GM12874 (cell line): ENCODE data around the gene MSTN.

Experiments used
- TF ChIP-seq, protein P1 (sequence below): IDR thresholded peaks from 2 replicates; pipeline ENCODE4 v1.5.1; 2011; ENCODE audit warnings: low read depth, mild to moderate bottlenecking, control low read depth, low read length, moderate library complexity; ENCODE audit not compliant: insufficient read depth

MSTN gene

DNA sequence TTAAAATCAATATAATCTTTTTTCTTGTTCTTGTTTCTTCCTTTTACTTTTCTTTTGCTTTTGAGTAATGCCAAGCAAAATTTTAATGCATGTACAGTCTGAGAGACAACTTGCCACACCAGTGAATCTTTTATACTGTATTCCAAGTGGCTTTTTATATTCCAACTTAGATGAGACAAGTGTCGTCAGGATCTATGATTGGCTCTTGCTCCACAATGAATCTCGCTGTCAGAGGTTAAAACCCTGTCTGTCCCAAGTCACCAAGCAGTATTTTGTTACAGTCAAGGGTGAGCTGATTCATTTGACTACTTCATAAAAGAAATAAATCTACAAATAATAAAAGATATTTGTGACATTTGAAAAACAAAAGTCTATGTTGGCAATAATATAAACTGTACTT, at the start of gene MSTN:
Gene MSTN (minus strand): TSS at position 129 of the 400 bp plus-strand sequence. CDS start 133 bp downstream, outside the sequence.
- TF ChIP-seq, protein P1, sequence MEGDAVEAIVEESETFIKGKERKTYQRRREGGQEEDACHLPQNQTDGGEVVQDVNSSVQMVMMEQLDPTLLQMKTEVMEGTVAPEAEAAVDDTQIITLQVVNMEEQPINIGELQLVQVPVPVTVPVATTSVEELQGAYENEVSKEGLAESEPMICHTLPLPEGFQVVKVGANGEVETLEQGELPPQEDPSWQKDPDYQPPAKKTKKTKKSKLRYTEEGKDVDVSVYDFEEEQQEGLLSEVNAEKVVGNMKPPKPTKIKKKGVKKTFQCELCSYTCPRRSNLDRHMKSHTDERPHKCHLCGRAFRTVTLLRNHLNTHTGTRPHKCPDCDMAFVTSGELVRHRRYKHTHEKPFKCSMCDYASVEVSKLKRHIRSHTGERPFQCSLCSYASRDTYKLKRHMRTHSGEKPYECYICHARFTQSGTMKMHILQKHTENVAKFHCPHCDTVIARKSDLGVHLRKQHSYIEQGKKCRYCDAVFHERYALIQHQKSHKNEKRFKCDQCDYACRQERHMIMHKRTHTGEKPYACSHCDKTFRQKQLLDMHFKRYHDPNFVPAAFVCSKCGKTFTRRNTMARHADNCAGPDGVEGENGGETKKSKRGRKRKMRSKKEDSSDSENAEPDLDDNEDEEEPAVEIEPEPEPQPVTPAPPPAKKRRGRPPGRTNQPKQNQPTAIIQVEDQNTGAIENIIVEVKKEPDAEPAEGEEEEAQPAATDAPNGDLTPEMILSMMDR: no peak

DNA sequence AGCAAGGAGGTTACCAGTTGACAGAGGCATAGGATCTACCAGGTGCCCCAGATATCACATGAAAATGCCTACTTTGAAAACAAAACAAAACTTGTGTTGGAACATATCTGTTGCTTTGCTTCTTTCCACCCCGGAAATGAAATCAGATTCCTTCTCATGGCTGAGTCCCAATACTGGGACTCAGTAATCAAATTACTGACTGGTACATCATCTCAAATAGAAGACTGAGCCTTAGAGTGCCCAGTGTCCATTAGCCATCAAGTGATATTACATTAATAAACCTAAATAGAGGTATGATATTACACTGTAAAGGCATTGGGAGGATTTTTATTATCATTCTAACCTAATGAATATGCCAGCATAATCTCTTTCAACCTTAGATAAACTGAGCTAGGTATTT, 48.6 kb upstream of the MSTN start:
- TF ChIP-seq, protein P1: no peak

DNA sequence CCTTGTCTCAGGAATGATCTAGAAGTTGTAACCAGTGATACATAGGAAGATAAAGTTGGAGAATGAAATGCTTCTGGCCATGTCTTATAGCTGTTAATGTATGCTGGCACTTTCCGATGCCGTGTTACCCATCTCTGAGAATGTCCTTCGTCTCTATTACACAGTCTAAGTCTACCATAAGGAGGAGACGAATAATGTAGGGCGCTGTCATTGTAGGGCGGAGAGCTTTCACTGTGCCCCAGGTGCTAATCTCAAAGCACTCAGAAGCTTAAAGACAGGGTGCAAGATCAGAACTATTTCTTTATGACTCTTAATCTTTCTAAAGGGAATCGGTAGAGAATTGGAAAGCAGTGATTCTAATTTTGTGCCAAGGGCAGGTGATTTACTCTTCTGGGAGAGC, 48.2 kb upstream of the MSTN start:
- TF ChIP-seq, protein P1: no peak

DNA sequence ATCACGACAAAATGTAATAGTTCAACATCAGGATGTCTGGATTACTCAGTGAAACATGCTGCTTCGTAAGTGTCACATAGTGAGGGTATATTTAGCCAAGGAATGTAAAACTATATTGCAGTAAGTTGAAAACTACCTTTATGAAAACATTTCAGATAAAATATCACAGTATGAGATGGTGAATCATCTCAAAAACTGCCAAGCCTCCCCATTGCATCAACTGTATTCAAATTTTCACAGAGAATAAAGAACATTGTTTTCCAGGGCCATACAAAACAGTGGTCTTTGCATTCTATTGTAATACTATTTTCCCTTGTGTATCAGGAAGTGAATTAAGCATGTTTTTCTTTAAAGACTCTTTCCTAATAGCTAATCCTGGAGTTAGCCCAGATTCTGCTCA, 47.6 kb upstream of the MSTN start:
- TF ChIP-seq, protein P1: no peak

DNA sequence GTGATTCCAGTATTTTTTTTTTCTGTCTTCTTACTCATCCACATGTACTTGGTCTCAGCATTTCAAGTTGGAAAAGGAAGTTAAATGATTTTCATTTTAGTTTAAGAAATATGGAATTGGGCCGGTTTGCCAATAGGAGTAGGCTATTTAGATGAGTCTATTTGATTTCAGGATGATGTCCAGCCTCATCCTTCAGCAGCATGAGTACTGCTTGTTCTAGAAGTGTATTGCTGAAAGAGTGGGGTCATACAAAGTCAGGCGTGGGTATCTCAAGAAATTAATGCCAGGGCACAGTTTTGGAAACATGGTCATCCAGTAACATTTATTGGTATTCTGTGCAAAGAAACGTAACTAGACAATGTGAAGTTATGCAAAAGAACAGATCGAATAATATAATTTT, 44.9 kb upstream of the MSTN start:
- TF ChIP-seq, protein P1: no peak

DNA sequence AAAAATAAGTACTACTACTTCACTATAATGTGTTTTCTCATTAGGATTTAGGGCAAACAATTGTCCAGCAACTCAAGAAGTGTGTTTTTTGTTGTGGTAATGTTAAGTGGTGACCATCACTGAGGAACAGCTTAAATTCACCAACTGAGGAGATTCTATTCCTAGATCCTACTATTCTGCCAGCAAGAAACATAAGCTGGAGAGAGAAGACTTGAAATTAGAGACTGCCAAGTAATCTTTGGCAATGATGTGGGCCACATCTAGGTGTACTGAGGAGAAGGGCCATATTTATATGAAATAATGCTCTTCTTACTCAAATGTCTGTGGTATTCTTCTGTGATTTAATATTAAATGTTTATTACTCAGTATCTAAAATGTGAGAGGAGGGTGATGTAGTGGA, 44.3 kb upstream of the MSTN start:
- TF ChIP-seq, protein P1: no peak

DNA sequence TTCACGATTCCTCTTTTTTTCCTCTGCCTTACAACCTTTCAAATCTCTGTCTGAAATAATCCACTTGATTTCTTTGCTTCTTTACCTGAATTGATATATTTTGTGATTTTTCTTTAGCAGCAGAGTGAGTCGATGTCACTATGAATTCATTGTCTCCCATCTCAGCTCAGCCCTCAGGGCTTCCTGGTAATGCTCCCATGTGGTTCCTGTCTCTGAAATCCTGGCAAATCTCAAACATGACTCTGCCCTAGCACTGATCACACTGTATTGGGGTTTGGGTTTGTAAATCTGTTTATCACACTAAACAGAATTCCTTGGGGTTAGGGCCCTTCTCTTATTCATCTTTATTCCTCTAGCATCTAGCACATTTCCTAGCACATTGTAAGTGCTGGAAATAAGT, 43.0 kb upstream of the MSTN start:
- TF ChIP-seq, protein P1: no peak

DNA sequence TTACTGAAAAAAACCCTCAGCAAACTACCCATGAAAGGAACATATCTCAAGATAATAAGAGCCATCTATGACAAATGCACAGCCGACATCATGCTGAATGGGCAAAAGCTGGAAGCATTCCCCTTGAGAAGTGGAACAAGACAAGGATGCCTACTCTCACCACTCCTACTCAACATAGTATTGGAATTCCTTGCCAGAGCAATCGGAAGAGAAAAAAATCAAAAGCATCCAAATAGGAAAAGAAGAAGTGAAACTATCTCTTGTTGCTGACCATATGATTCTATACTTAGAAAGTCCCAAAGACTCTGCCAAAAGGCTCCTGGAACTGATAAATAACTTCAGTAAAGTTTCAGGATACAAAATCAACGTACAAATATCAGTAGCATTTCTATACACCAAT, 40.6 kb upstream of the MSTN start:
- TF ChIP-seq, protein P1: no peak
